Esophagus mucosa (tissue), 1 donor: ENCODE data around the gene AFF3. TPM values are rescaled to one million over a fixed set of nuclear protein-coding genes. Genes with fewer than 3 reads are reported as not detected.

Experiments used
- ATAC-seq: fragments of 200-7000 bp; cut with Tn5 transposase; one replicate; pipeline ENCODE4 v1.9.1; 2020
- total RNA-seq: library from RNA; stranded (reverse); gene quantifications from one replicate; pipeline ENCODE4 v1.2.4, GENCODE V29; 2023
- donor health status: DM: yes; HTN: yes; CAD: no.

The AFF3 gene
- total RNA-seq, 1 donor from 2014 or later = 0.96 TPM

- ATAC-seq = no peak
These were observed 135.9 kb downstream of the AFF3 start for GRCh38 chr2:100006516-100006915.

- no peak for ATAC-seq
These were observed 137.4 kb downstream of the AFF3 start for GRCh38 chr2:100004959-100005387.

- ATAC-seq = no peak
These were observed 138.0 kb downstream of the AFF3 start for GRCh38 chr2:100004348-100004884.

GRCh38 chr2:100002059-100002458 is 140.3 kb downstream of the AFF3 start:
- ATAC-seq = no peak

- ATAC-seq = no peak
These were observed 141.3 kb downstream of the AFF3 start for GRCh38 chr2:100000915-100001707.

GRCh38 chr2:99998651-99999320 is 143.6 kb downstream of the AFF3 start:
- no peak for ATAC-seq

- ATAC-seq = no peak
These were observed 152.5 kb downstream of the AFF3 start for GRCh38 chr2:99989905-99990304.

GRCh38 chr2:99988599-99988998 is 153.8 kb downstream of the AFF3 start:
- no peak for ATAC-seq

GRCh38 chr2:99987160-99987559 is 155.2 kb downstream of the AFF3 start:
- ATAC-seq = no peak

- ATAC-seq = no peak
These were observed 157.4 kb downstream of the AFF3 start for GRCh38 chr2:99984799-99985515.

GRCh38 chr2:99982744-99983143 is 159.6 kb downstream of the AFF3 start:
- no peak for ATAC-seq

GRCh38 chr2:99981840-99982239 is 160.6 kb downstream of the AFF3 start:
- ATAC-seq = no peak

- ATAC-seq = no peak
These were observed 162.2 kb downstream of the AFF3 start for GRCh38 chr2:99980176-99980575.

GRCh38 chr2:99977966-99978365 is 164.4 kb downstream of the AFF3 start:
- no peak for ATAC-seq

- ATAC-seq = no peak
These were observed 167.0 kb downstream of the AFF3 start for GRCh38 chr2:99975386-99975785.

- no peak for ATAC-seq
These were observed 167.6 kb downstream of the AFF3 start for GRCh38 chr2:99974682-99975375.

- no peak for ATAC-seq
These were observed 168.1 kb downstream of the AFF3 start for GRCh38 chr2:99974275-99974674.

GRCh38 chr2:99971326-99971900 is 171.0 kb downstream of the AFF3 start:
- ATAC-seq = no peak

GRCh38 chr2:99970292-99970868 is 172.0 kb downstream of the AFF3 start:
- ATAC-seq = no peak

GRCh38 chr2:99961196-99961913 is 181.0 kb downstream of the AFF3 start:
- ATAC-seq = no peak

GRCh38 chr2:99960790-99961189 is 181.6 kb downstream of the AFF3 start:
- ATAC-seq = no peak
